ENCODE data around the gene PSMD7. TPM values are rescaled to one million over a fixed set of nuclear protein-coding genes. Genes with fewer than 3 reads are reported as not detected.

PSMD7 gene
- total and polyA plus RNA-seq, 2 experiments from 2014 or later = 116 to 165 TPM

DNA sequence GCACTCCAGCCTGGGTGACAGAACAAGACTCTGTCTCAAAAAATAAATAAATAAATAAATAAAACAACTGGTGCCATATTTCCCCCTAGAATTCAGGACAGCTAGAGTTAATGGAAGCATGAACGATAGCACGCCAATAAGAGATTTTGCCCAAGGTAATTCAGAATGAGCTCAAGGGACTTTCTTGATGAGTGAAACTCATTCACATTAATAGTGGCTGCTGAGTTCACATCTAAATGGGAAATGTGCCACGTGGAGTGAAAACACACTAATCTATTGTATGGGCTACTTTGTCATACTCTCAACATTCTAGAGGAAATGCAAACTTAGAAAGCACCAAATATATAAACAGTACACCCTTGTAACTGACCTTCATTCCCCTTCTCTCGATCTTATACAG is 47.4 kb upstream of the PSMD7 start:
- Histone ChIP-seq H3K4me1 (ENCODE audit: insufficient read depth) (peaks cover 17% of the 10 kb centered on the region), H3K9me2 (ENCODE audit: insufficient read depth) (no peaks in the 10 kb centered on the region), H3K4me3 (no peak overlapping the region), H3K27ac (ENCODE audit: low read depth) (no peak overlapping the region), H3K4me2 (no peak overlapping the region), H4K20me1 (replicated peaks; ENCODE audit: insufficient read depth) (no peaks in the 10 kb centered on the region), H3K79me2 (replicated peaks; ENCODE audit: insufficient read depth) (no peaks in the 10 kb centered on the region), H3F3A (replicated peaks; ENCODE audit: low read depth) (no peaks in the 10 kb centered on the region), H3K27me3 (ENCODE audit: insufficient read depth) (no peaks in the 10 kb centered on the region), H2AFZ (no peak overlapping the region), H3K36me3 (ENCODE audit: insufficient read depth) (no peaks in the 10 kb centered on the region)
- Mint-ChIP-seq H3K27ac (no peak overlapping the region), H3K27me3 (ENCODE audit: insufficient read depth, low read depth, poor library complexity) (peaks cover 2% of the 10 kb centered on the region), H3K36me3 (ENCODE audit: low read depth) (no peaks in the 10 kb centered on the region; the same call in 2 of the 3 replicates), H3K4me1 (peaks cover 14% of the 10 kb centered on the region), H3K4me3 (no peak overlapping the region), H3K9me3 (no peaks in the 10 kb centered on the region; the same call in 2 of the 3 replicates)
- DNase-seq (ENCODE audit: low spot score) (no peak), ATAC-seq (no peak)
- no peak for TF ChIP-seq ZNF331 (CRISPR knock-in tag; IDR thresholded peaks at IDR 0.05; ENCODE audit: low read depth)
- no peak for TF ChIP-seq CTCF (conservative IDR thresholded peaks at IDR 0.05; ENCODE audit: low read depth in 2 of 2)
- TF ChIP-seq NANOG (IDR thresholded peaks at IDR 0.05; ENCODE audit: borderline replicate concordance) = no peak
- no peak for TF ChIP-seq CREB1 (CRISPR knock-in tag; IDR thresholded peaks at IDR 0.05; ENCODE audit: low read depth)
- no peak for TF ChIP-seq ZNF114 (CRISPR knock-in tag; IDR thresholded peaks at IDR 0.05)
- no peak for TF ChIP-seq ZNF462 (CRISPR knock-in tag; IDR thresholded peaks at IDR 0.05)
- TF ChIP-seq, protein P1, sequence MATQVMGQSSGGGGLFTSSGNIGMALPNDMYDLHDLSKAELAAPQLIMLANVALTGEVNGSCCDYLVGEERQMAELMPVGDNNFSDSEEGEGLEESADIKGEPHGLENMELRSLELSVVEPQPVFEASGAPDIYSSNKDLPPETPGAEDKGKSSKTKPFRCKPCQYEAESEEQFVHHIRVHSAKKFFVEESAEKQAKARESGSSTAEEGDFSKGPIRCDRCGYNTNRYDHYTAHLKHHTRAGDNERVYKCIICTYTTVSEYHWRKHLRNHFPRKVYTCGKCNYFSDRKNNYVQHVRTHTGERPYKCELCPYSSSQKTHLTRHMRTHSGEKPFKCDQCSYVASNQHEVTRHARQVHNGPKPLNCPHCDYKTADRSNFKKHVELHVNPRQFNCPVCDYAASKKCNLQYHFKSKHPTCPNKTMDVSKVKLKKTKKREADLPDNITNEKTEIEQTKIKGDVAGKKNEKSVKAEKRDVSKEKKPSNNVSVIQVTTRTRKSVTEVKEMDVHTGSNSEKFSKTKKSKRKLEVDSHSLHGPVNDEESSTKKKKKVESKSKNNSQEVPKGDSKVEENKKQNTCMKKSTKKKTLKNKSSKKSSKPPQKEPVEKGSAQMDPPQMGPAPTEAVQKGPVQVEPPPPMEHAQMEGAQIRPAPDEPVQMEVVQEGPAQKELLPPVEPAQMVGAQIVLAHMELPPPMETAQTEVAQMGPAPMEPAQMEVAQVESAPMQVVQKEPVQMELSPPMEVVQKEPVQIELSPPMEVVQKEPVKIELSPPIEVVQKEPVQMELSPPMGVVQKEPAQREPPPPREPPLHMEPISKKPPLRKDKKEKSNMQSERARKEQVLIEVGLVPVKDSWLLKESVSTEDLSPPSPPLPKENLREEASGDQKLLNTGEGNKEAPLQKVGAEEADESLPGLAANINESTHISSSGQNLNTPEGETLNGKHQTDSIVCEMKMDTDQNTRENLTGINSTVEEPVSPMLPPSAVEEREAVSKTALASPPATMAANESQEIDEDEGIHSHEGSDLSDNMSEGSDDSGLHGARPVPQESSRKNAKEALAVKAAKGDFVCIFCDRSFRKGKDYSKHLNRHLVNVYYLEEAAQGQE (IDR thresholded peaks at IDR 0.05; ENCODE audit: unreplicated experiment) = no peak
- TF ChIP-seq POLR2AphosphoS5 (IDR thresholded peaks at IDR 0.05; ENCODE audit: low read depth) = no peak
- no peak for TF ChIP-seq ETS1 (IDR thresholded peaks at IDR 0.05)
- TF ChIP-seq JUNB (IDR thresholded peaks at IDR 0.05; ENCODE audit: unreplicated experiment) = no peak

Measured in GM23338 (cell line).